Astrocyte (in vitro differentiated cells and primary cell): Measurements from ENCODE around the gene RHOBTB1. TPM values are rescaled to one million over a fixed set of nuclear protein-coding genes. Genes with fewer than 3 reads are reported as not detected.
A peak's percentile ranks its signal among the peaks of the same experiment; 100 is the strongest.

Experiments
- DNase-seq: peaks from one replicate; pipeline ENCODE4 v3.0.0-alpha.2; 2010; ENCODE audit warnings: low read depth
- FAIRE-seq: peaks from 2 replicates; lab custom pipeline; 2011; peaks lifted over from hg19 to GRCh38; lab: Jason Lieb, UNC
- H2AFZ ChIP-seq: 2 replicates; pipeline ENCODE4 v1.6.0; 2012; ENCODE audit warnings: low read depth, low read length, inconsistent platforms
- H3K27ac ChIP-seq: 2 replicates; pipeline ENCODE4 v1.5.1; 2011; ENCODE audit warnings: low read depth, low read length, inconsistent platforms
- H3K27me3 ChIP-seq: 2 replicates; pipeline ENCODE4 v1.6.0; 2011; ENCODE audit warnings: low read length, inconsistent platforms; ENCODE audit not compliant: insufficient read depth
- H3K36me3 ChIP-seq: 2 replicates; pipeline ENCODE4 v1.5.1; 2011; ENCODE audit warnings: low read length, inconsistent platforms; ENCODE audit not compliant: insufficient read depth
- H3K4me1 ChIP-seq: 2 replicates; pipeline ENCODE4 v1.5.1; 2011; ENCODE audit warnings: low read length, inconsistent platforms; ENCODE audit not compliant: insufficient read depth
- H3K4me2 ChIP-seq: 2 replicates; pipeline ENCODE4 v1.6.0; 2012; ENCODE audit warnings: low read length, inconsistent platforms
- H3K4me3 ChIP-seq: 2 replicates; pipeline ENCODE4 v1.5.1; 2011; ENCODE audit warnings: low read depth, mild to moderate bottlenecking, low read length, inconsistent platforms; ENCODE audit not compliant: insufficient read depth
- H3K79me2 ChIP-seq: 2 replicates; pipeline ENCODE4 v1.6.0; 2012; ENCODE audit warnings: mild to moderate bottlenecking, low read length, inconsistent platforms; ENCODE audit not compliant: insufficient read depth
- H3K9ac ChIP-seq: 2 replicates; pipeline ENCODE4 v1.6.0; 2012; ENCODE audit warnings: mild to moderate bottlenecking, low read length, inconsistent platforms
- H3K9me3 ChIP-seq: 2 replicates; pipeline ENCODE4 v1.5.1; 2012; ENCODE audit warnings: low read depth, mild to moderate bottlenecking, low read length, inconsistent platforms; ENCODE audit not compliant: insufficient read depth
- H4K20me1 ChIP-seq: 2 replicates; pipeline ENCODE4 v1.6.0; 2012; ENCODE audit warnings: low read length, inconsistent platforms; ENCODE audit not compliant: insufficient read depth
- H3K27ac Mint-ChIP-seq: one replicate; pipeline ENCODE4 v1.8.0; 2021; ENCODE audit warnings: mild to moderate bottlenecking, mixed read lengths; ENCODE audit not compliant: unreplicated experiment
- H3K27me3 Mint-ChIP-seq: one replicate; pipeline ENCODE4 v1.8.0; 2021; ENCODE audit warnings: low read depth, mixed read lengths; ENCODE audit not compliant: unreplicated experiment
- H3K36me3 Mint-ChIP-seq: one replicate; pipeline ENCODE4 v1.8.0; 2021; ENCODE audit warnings: low read depth, mixed read lengths; ENCODE audit not compliant: unreplicated experiment
- H3K4me1 Mint-ChIP-seq: one replicate; pipeline ENCODE4 v1.8.0; 2021; ENCODE audit warnings: low read depth, mixed read lengths; ENCODE audit not compliant: unreplicated experiment
- H3K4me3 Mint-ChIP-seq: one replicate; pipeline ENCODE4 v1.8.0; 2021; ENCODE audit warnings: mild to moderate bottlenecking, moderate library complexity, mixed read lengths; ENCODE audit not compliant: unreplicated experiment
- H3K9me3 Mint-ChIP-seq: one replicate; pipeline ENCODE4 v1.8.0; 2021; ENCODE audit warnings: mild to moderate bottlenecking, mixed read lengths; ENCODE audit not compliant: unreplicated experiment
- CTCF ChIP-seq: IDR thresholded peaks from 2 replicates; pipeline ENCODE4 v1.5.1; 2011; ENCODE audit warnings: low read depth, mild to moderate bottlenecking, inconsistent platforms, low read length, moderate library complexity; ENCODE audit not compliant: insufficient read depth
- EZH2 ChIP-seq: IDR thresholded peaks from 2 replicates; pipeline ENCODE4 v1.6.1; 2012; ENCODE audit warnings: mild to moderate bottlenecking, low read length, inconsistent platforms; ENCODE audit not compliant: insufficient read depth
- total RNA-seq: library from RNA; stranded (reverse); gene quantifications from 2 replicates; pipeline ENCODE4 v1.2.1, GENCODE V29; 2021

The RHOBTB1 gene
- total RNA-seq, 1 donor from 2014 or later = 46.5 TPM

DNA sequence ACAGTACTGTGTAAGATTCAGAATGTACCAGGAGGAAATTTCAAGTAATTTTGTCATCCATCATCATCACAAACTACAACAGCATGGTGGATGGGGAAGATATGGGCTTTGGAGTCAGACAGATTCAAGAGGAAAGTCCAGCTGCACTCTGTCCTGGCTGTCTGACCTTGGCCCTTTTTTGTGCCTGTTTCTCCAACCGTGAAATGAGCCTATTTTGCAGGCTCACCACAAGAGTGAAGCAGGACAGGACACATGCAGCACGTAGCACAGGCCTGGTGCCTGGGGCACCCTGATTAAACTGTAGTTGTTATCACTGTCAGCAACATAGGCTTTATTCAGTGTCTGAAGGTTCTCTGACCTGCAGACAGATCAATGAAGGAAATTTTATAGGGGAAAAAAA, 37.6 kb downstream of the RHOBTB1 start:
- TF ChIP-seq CTCF = no peak
- TF ChIP-seq EZH2 = no peak
- Histone ChIP-seq H3K9me3 (no peaks in the 10 kb centered on the region), H3K4me3 (no peak overlapping the region), H2AFZ (no peak overlapping the region), H4K20me1 (no peaks in the 10 kb centered on the region), H3K4me2 (no peak overlapping the region), H3K4me1 (peaks cover 4% of the 10 kb centered on the region), H3K79me2 (no peaks in the 10 kb centered on the region), H3K27ac (no peak overlapping the region), H3K9ac (no peak overlapping the region), H3K36me3 (peaks cover 15% of the 10 kb centered on the region), H3K27me3 (no peaks in the 10 kb centered on the region)
- Mint-ChIP-seq H3K4me1 (no peaks in the 10 kb centered on the region), H3K9me3 (peaks cover 6% of the 10 kb centered on the region), H3K27me3 (no peaks in the 10 kb centered on the region), H3K36me3 (peaks cover 47% of the 10 kb centered on the region), H3K27ac (no peak overlapping the region), H3K4me3 (no peak overlapping the region)
- FAIRE-seq = no peak
- no peak for DNase-seq

- Histone ChIP-seq H3K4me1 (peaks cover 4% of the 10 kb centered on the region), H3K79me2 (no peaks in the 10 kb centered on the region), H3K36me3 (peaks cover 6% of the 10 kb centered on the region), H3K27ac (no peak overlapping the region), H4K20me1 (no peaks in the 10 kb centered on the region), H3K9ac (no peak overlapping the region), H2AFZ (no peak overlapping the region), H3K9me3 (no peaks in the 10 kb centered on the region), H3K4me3 (no peak overlapping the region), H3K4me2 (no peak overlapping the region), H3K27me3 (no peaks in the 10 kb centered on the region)
- no peak for FAIRE-seq
- H3K9me3 Mint-ChIP-seq = peaks cover 6% of the 10 kb centered on the region
- TF ChIP-seq EZH2 (no peak), CTCF (no peak)
- H3K27ac Mint-ChIP-seq = no peak overlapping the region
- peak; percentile 79 for DNase-seq
- H3K4me3 Mint-ChIP-seq = no peak overlapping the region
- no peaks in the 10 kb centered on the region for H3K27me3 Mint-ChIP-seq
- H3K4me1 Mint-ChIP-seq = no peaks in the 10 kb centered on the region
- H3K36me3 Mint-ChIP-seq = peaks cover 44% of the 10 kb centered on the region
Measured at GRCh38 chr10:60905580-60905979, 38.4 kb downstream of the RHOBTB1 start.

- Histone ChIP-seq H3K4me2 (no peak overlapping the region), H3K79me2 (no peaks in the 10 kb centered on the region), H3K4me3 (no peak overlapping the region), H3K36me3 (no peaks in the 10 kb centered on the region), H3K27me3 (no peaks in the 10 kb centered on the region), H3K9ac (no peak overlapping the region), H3K4me1 (peaks cover 4% of the 10 kb centered on the region), H3K27ac (no peak overlapping the region), H4K20me1 (no peaks in the 10 kb centered on the region), H3K9me3 (no peaks in the 10 kb centered on the region), H2AFZ (no peak overlapping the region)
- peaks cover 6% of the 10 kb centered on the region for H3K9me3 Mint-ChIP-seq
- peaks cover 50% of the 10 kb centered on the region for H3K36me3 Mint-ChIP-seq
- DNase-seq = no peak
- FAIRE-seq = no peak
- no peak overlapping the region for H3K4me3 Mint-ChIP-seq
- no peaks in the 10 kb centered on the region for H3K4me1 Mint-ChIP-seq
- no peak for TF ChIP-seq EZH2
- no peak for TF ChIP-seq CTCF
- H3K27me3 Mint-ChIP-seq = no peaks in the 10 kb centered on the region
- no peak overlapping the region for H3K27ac Mint-ChIP-seq
Measured at GRCh38 chr10:60903096-60903495, 40.9 kb downstream of the RHOBTB1 start.
